Measurements from ENCODE around the gene CHD9.
"Not testable (repeated sequence)": the region's sequence is repeated elsewhere in the genome, so short reads cannot be mapped to it uniquely, and the experiment has no call there.

The CHD9 gene

GRCh38 chr16:53207810-53208752, 153.3 kb downstream of the CHD9 start:
- DNase-seq (ENCODE audit: low spot score): peak; percentile 11

- no peak for DNase-seq (ENCODE audit: low spot score)
These were observed 154.6 kb downstream of the CHD9 start for GRCh38 chr16:53209429-53209828.

GRCh38 chr16:53209877-53210276, 155.1 kb downstream of the CHD9 start:
- DNase-seq (ENCODE audit: low spot score): no peak

GRCh38 chr16:53211253-53211652, 156.5 kb downstream of the CHD9 start:
- no peak for DNase-seq (ENCODE audit: low spot score)

GRCh38 chr16:53212893-53213223, 158.1 kb downstream of the CHD9 start:
- no peak for DNase-seq (ENCODE audit: low spot score)

GRCh38 chr16:53213542-53213941, 158.8 kb downstream of the CHD9 start:
- no peak for DNase-seq (ENCODE audit: low spot score)

GRCh38 chr16:53216798-53217197, 162.0 kb downstream of the CHD9 start:
- no peak for DNase-seq (ENCODE audit: low spot score)

GRCh38 chr16:53219371-53219770, 164.6 kb downstream of the CHD9 start:
- no peak for DNase-seq (ENCODE audit: low spot score)

GRCh38 chr16:53219795-53220454, 165.1 kb downstream of the CHD9 start:
- no peak for DNase-seq (ENCODE audit: low spot score)

- peak; percentile 7 for DNase-seq (ENCODE audit: low spot score)
These were observed 165.8 kb downstream of the CHD9 start for GRCh38 chr16:53220585-53220984.

- DNase-seq (ENCODE audit: low spot score): no peak
These were observed 170.3 kb downstream of the CHD9 start for GRCh38 chr16:53224951-53225533.

GRCh38 chr16:53232826-53233529, 178.2 kb downstream of the CHD9 start:
- no peak for DNase-seq (ENCODE audit: low spot score)

GRCh38 chr16:53234836-53235235, 180.0 kb downstream of the CHD9 start:
- no peak for DNase-seq (ENCODE audit: low spot score)

- DNase-seq (ENCODE audit: low spot score): no peak
These were observed 181.1 kb downstream of the CHD9 start for GRCh38 chr16:53235851-53236250.

GRCh38 chr16:53249331-53249730, 194.5 kb downstream of the CHD9 start:
- DNase-seq (ENCODE audit: low spot score): no peak

- DNase-seq (ENCODE audit: low spot score): no peak
These were observed 202.2 kb downstream of the CHD9 start for GRCh38 chr16:53257001-53257400.

- DNase-seq (ENCODE audit: low spot score): no peak
These were observed 204.0 kb downstream of the CHD9 start for GRCh38 chr16:53258809-53259208.

- DNase-seq (ENCODE audit: low spot score): no peak
These were observed 206.5 kb downstream of the CHD9 start for GRCh38 chr16:53261276-53261675.

GRCh38 chr16:53262645-53263044, 207.9 kb downstream of the CHD9 start:
- no peak for DNase-seq (ENCODE audit: low spot score)

GRCh38 chr16:53266156-53266555, 211.4 kb downstream of the CHD9 start:
- DNase-seq (ENCODE audit: low spot score): no peak

GRCh38 chr16:53278498-53278897, 223.7 kb downstream of the CHD9 start:
- DNase-seq (ENCODE audit: low spot score): not testable (repeated sequence)

GRCh38 chr16:53281280-53281679, 226.5 kb downstream of the CHD9 start:
- no peak for DNase-seq (ENCODE audit: low spot score)

Measured in CD4-positive, alpha-beta T cell treated with Interleukin-2 at 100 ng/mL for 4 hours (primary cell).